GM23248 (cell line): ENCODE data around the gene KRTAP9-6.

Experiments used
- EZH2 ChIP-seq: fragments of 200-600 bp; sonication (generic); IDR thresholded peaks from 2 replicates; pipeline ENCODE4 v1.6.1; 2018; ENCODE audit warnings: antibody characterized with exemption, mild to moderate bottlenecking; ENCODE audit not compliant: insufficient read depth, poor library complexity, severe bottlenecking
- EZH2phosphoT487 ChIP-seq: fragments of 200-600 bp; sonication (generic); IDR thresholded peaks from 2 replicates; pipeline ENCODE4 v1.6.1; 2018; ENCODE audit warnings: antibody characterized with exemption, moderate library complexity, mild to moderate bottlenecking, low read depth; ENCODE audit not compliant: insufficient read depth

DNA sequence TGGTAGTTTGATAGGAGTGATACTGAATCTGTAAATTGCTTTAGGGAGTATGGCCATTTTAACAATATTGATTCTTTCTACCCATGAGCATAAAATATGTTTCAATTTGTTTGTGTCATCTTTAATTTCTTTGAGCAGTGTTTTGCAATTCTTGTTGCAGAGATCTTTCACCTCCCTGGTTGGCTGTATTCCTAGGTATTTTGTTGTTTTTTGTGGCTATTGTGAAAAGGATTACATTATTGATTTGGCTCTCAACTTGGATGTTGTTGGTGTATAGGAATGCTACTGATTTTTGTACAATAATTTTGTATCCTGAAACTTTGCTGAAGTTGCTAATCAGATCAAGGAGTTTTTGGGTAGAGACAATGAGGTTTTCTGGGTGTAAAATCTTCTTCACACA is 6.8 kb upstream of the KRTAP9-6 start:
- no peak for TF ChIP-seq EZH2
- no peak for TF ChIP-seq EZH2phosphoT487
